Thyroid gland (tissue), 4 donors: ENCODE data around the gene DENND5B. TPM values are rescaled to one million over a fixed set of nuclear protein-coding genes. Genes with fewer than 3 reads are reported as not detected.
A peak's percentile ranks its signal among the peaks of the same experiment; 100 is the strongest.

Source experiments
- DNase-seq, 2 donors: peaks; one replicate each; pipeline ENCODE4 v3.0.0-alpha.2; 2019
- H3K27ac ChIP-seq, 3 donors: fragments of 200-600 bp; sonication (generic); 1 replicate in 2 of 3; 2 replicates in 1 of 3; pipeline ENCODE4 v1.5.1; 2016 to 2019; ENCODE audit warnings: mild to moderate bottlenecking in 1 of 3, moderate library complexity in 1 of 3
- H3K27me3 ChIP-seq: fragments of 200-600 bp; sonication (generic); one replicate; pipeline ENCODE4 v1.5.1; 2019
- H3K36me3 ChIP-seq, 2 donors: fragments of 200-600 bp; sonication (generic); one replicate each; pipeline ENCODE4 v1.5.1; 2016 to 2019
- H3K4me1 ChIP-seq, 2 donors: fragments of 200-600 bp; sonication (generic); one replicate each; pipeline ENCODE4 v1.5.1; 2017 to 2019
- H3K4me3 ChIP-seq, 3 donors: fragments of 200-600 bp; sonication (generic); replicated peaks in 1 of 3; 1 replicate in 2 of 3; 2 replicates in 1 of 3; pipeline ENCODE4 v1.5.1; 2016; ENCODE audit warnings: mild to moderate bottlenecking in 1 of 3
- H3K9me3 ChIP-seq: fragments of 200-600 bp; sonication (generic); one replicate; pipeline ENCODE4 v1.5.1; 2017
- CTCF ChIP-seq, 6 experiments: fragments of 200-600 bp in 3 of 6; fragments of 450-650 bp in 3 of 6; sonication (generic) in 3 of 6; IDR thresholded peaks; one replicate each; pipeline ENCODE4 v1.5.1; 2016 to 2019; ENCODE audit warnings: antibody characterized with exemption in 6 of 6, mild to moderate bottlenecking in 2 of 6, inconsistent platforms in 1 of 6, moderate library complexity in 1 of 6
- POLR2A ChIP-seq, 2 donors: fragments of 450-650 bp; IDR thresholded peaks; one replicate each; pipeline ENCODE4 v1.6.1; 2017; ENCODE audit warnings: antibody characterized with exemption in 2 of 2, mild to moderate bottlenecking in 2 of 2, moderate library complexity in 1 of 2
- WGBS, 2 donors: methylation state at CpG; one replicate each; pipeline ENCODE4 v1.1.5; 2017; 5-methylcytosine and 5-hydroxymethylcytosine counted together
- intact Hi-C: fragments of 100-400 bp; cut with DNase I; formaldehyde crosslinking; loops from one replicate; pipeline ENCODE4 v1.15.1; 2023
- total RNA-seq, 4 donors: library from RNA; depleted of rRNA; stranded (reverse); fragments of >200 nt; gene quantifications; one replicate each; pipeline ENCODE4 v1.2.3, GENCODE V29; 2016

The DENND5B gene
- total RNA-seq, 4 donors from 2014 or later = 13.3 to 17.7 (median 16.2) TPM

GRCh38 chr12:31524791-31525495 is 66.0 kb downstream of the DENND5B start:
- TF ChIP-seq CTCF (IDR thresholded peaks at IDR 0.05) (no peak), POLR2A (IDR thresholded peaks at IDR 0.05) (no peak)
- no peak for DNase-seq
- Histone ChIP-seq H3K4me3 (no peak overlapping the region), H3K4me1 (no peaks in the 10 kb centered on the region), H3K36me3 (no peaks in the 10 kb centered on the region), H3K27me3 (no peaks in the 10 kb centered on the region), H3K9me3 (no peaks in the 10 kb centered on the region), H3K27ac (no peak overlapping the region)
- intact Hi-C loops = no loop called here
- 71 to 82% methylated on average over 1 of the region's 1 CpG for WGBS, 2 donors

DNA sequence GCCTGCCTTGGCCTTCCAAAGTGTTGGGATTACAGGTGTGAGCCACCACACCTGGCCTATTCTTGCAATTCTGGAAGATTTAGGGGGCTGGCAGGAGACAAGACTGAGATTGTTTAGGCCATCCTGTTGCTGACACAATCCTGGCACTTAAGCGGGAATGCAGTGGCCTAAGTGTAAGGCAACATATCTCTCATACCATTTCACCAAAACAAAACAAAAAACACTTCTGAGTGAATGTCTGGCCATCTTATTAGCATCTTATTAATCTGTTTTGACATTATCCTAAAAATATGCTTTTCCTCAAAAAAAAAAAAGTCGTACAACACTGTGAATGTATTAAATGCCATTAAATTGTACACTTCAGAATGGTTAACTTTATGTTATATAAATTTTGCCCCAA is 67.6 kb downstream of the DENND5B start:
- intact Hi-C loops = no loop called here
- no peaks in the 10 kb centered on the region for H3K9me3 ChIP-seq
- H3K4me3 ChIP-seq = no peak overlapping the region
- 94 to 99% methylated on average over 2 of the region's 2 CpGs for WGBS, 2 donors
- no peak overlapping the region for H3K27ac ChIP-seq
- H3K36me3 ChIP-seq = no peaks in the 10 kb centered on the region
- no peak for DNase-seq
- H3K4me1 ChIP-seq = peaks cover 0 to 8% of the 10 kb centered on the region in 2 donors
- TF ChIP-seq POLR2A (IDR thresholded peaks at IDR 0.05) (no peak), CTCF (IDR thresholded peaks at IDR 0.05) (no peak)
- no peaks in the 10 kb centered on the region for H3K27me3 ChIP-seq

GRCh38 chr12:31522607-31523006 is 68.3 kb downstream of the DENND5B start:
- WGBS, 2 donors = 50 to 56% methylated on average over 7 of the region's 7 CpGs
- Histone ChIP-seq H3K27ac (no peak overlapping the region), H3K4me3 (no peak overlapping the region), H3K9me3 (no peaks in the 10 kb centered on the region), H3K36me3 (no peaks in the 10 kb centered on the region), H3K4me1 (peaks cover 0 to 11% of the 10 kb centered on the region in 2 donors), H3K27me3 (no peaks in the 10 kb centered on the region)
- TF ChIP-seq POLR2A (IDR thresholded peaks at IDR 0.05) (no peak), CTCF (IDR thresholded peaks at IDR 0.05) (no peak)
- peak in 1 of 2 donors; percentile 25 for DNase-seq
- intact Hi-C loops = no loop called here

DNA sequence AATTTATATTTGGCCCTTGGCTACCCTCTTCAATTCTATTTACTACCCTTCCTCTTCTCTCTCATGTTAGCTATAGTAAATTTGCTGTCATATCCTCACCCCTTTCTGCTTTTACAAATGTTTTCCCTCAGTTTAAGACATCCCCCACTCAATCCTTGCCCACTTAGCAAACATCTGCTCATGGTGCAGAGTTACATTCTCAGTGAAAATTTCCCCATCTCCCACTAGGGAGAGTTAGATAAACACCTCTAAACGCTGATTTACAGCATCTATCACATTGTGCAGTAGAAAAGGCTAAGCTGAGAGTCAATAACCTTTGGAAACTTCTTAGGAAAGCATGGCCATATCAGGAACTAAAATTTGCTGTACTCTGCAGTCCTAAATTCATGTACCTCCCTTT is 69.0 kb downstream of the DENND5B start:
- Histone ChIP-seq H3K9me3 (no peaks in the 10 kb centered on the region), H3K4me3 (no peak overlapping the region), H3K27me3 (no peaks in the 10 kb centered on the region), H3K27ac (no peak overlapping the region), H3K4me1 (peaks cover 0 to 11% of the 10 kb centered on the region in 2 donors), H3K36me3 (no peaks in the 10 kb centered on the region)
- DNase-seq = no peak
- TF ChIP-seq POLR2A (IDR thresholded peaks at IDR 0.05) = no peak
- TF ChIP-seq CTCF (IDR thresholded peaks at IDR 0.05) = no peak
- intact Hi-C loops = no loop called here
- 34 to 44% methylated on average over 1 of the region's 1 CpG for WGBS, 2 donors

DNA sequence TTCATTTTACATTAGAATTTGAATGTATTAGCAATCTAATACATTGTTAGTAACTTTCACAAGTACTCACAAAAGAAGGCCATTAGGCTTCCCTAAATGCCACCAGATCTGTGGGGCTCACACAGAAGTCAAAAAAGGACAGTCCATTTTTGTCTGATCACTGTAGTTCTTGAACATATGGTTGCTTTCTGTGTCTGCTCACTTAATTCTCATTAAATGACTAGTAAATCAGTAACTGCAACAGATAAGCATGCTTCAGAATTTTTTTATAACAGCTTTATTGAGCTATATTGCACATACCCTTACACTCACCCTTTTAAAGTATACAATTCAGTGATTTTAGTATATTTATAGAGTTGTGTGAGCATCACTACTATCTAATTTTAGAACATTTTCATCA is 71.4 kb downstream of the DENND5B start:
- TF ChIP-seq POLR2A (IDR thresholded peaks at IDR 0.05) (no peak), CTCF (IDR thresholded peaks at IDR 0.05) (no peak)
- DNase-seq = no peak
- Histone ChIP-seq H3K4me3 (no peak overlapping the region), H3K9me3 (no peaks in the 10 kb centered on the region), H3K36me3 (no peaks in the 10 kb centered on the region), H3K27me3 (no peaks in the 10 kb centered on the region), H3K27ac (no peak overlapping the region), H3K4me1 (peaks cover 0 to 11% of the 10 kb centered on the region in 2 donors)
- intact Hi-C loops = no loop called here
